Measurements from ENCODE around the gene RPS6KA4. TPM values are rescaled to one million over a fixed set of nuclear protein-coding genes. Genes with fewer than 3 reads are reported as not detected.

The RPS6KA4 gene
- total and polyA plus RNA-seq, 2 of the 13 experiments (the other 11 are each of a cell fraction or from before 2014, with no cell fraction given) = 8.9 to 14.2 TPM

- ChIA-PET CTCF (ENCODE audit: low intra/inter-chr PET ratio, low total read pairs) (no interaction called here), POLR2A (no interaction called here)
- H3K36me3 ChIP-seq (replicated peaks in 1 of 2; ENCODE audit: control insufficient read depth in 1 of 2, insufficient read depth in 2 of 2, low read length in 2 of 2) = no peaks in the 10 kb centered on the region
- no peaks in the 10 kb centered on the region for H3K9me3 ChIP-seq (ENCODE audit: low read length)
- H2AFZ ChIP-seq (ENCODE audit: low read length) = no peak overlapping the region
- ATAC-seq = no peak
- in situ Hi-C loops (cut with HindIII; ENCODE audit: extremely low pct_ligation_motif_present, low pct_unique_long_range_greater_than_20kb) = no loop called here
- FAIRE-seq = no peak
- H4K20me1 ChIP-seq (ENCODE audit: insufficient read depth, low read length) = no peaks in the 10 kb centered on the region
- H3K79me2 ChIP-seq (ENCODE audit: insufficient read depth, low read length) = no peaks in the 10 kb centered on the region
- intact Hi-C loops (cut with micrococcal nuclease; ENCODE audit: unreplicated experiment) = no loop called here
- H3K4me3 ChIP-seq (replicated peaks in 1 of 3; ENCODE audit: insufficient read depth in 1 of 3, low read depth in 2 of 3, low read length in 3 of 3) = no peak overlapping the region
- DNase-seq (ENCODE audit: low spot score) = no peak
- peaks cover 45% of the 10 kb centered on the region for H3K4me1 ChIP-seq (ENCODE audit: insufficient read depth, low read length)
- no peak overlapping the region for H3K27ac ChIP-seq (ENCODE audit: extremely low read length, insufficient read depth, low read length)
- TF ChIP-seq HNRNPL (IDR thresholded peaks at IDR 0.05; ENCODE audit: low read depth, low read length) (0 out of 2 replicates have a peak, but pooled peaks have one; percentile 28), ZNF609 (CRISPR knock-in tag; IDR thresholded peaks at IDR 0.05; ENCODE audit: borderline replicate concordance) (no peak)
- no TSS peak for BruUV-seq (replicated peaks)
- 71% methylated on average over 10 of the region's 18 CpGs for WGBS (ENCODE audit: low lambda C conversion rate)
- H3K9ac ChIP-seq (ENCODE audit: insufficient read depth, low read depth, low read length) = no peak overlapping the region
- peaks cover 2 to 26% of the 10 kb centered on the region in 2 experiments; a peak in 3 of 5 replicates for H3K27me3 ChIP-seq (ENCODE audit: control insufficient read depth in 1 of 2, insufficient read depth in 2 of 2, low read length in 2 of 2)
- H3K4me2 ChIP-seq (ENCODE audit: low read depth, low read length) = no peak overlapping the region
These were observed 7.8 kb upstream of the RPS6KA4 start for GRCh38 chr11:64351136-64351631.
